Measurements from ENCODE around the gene FAM217A.
A peak's percentile ranks its signal among the peaks of the same experiment; 100 is the strongest.

DNA sequence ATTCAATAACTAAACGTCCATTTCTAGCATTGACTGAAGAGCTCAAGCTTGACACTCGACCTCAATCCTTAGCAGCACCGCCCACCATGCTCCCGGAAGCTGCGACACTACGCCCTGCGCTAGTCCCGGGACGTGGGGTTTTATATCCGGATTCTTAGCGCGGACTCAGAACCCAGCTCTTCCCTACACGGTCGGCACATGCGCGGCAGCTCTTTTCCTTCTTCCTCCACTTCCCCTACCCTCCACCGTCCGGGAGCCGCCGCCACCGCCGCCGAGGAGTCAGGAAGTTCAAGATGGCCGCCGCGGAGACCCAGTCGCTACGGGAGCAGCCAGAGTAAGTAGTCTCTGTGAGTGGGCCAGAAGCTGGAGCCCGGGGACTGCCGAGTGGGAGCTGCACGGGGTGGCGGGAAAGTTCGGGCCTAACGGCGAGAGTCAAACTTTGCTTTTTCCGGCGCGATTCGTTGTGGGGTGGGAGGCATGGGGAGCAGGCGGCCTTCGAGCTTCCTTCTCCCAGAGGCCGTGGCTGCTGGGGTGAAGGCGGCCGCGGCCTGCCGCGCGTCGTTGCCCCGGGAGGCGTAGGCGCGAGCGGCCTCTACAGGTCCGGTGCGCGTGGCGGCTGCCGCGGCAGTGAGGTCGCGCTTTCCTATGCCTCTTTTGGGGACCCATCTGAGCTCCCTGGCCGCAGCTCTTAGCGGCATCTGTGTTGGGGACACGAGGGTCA lies 57.6 kb downstream of the FAM217A start:
- TF ChIP-seq POLR2A (IDR thresholded peaks at IDR 0.05): peak in 1 of 2 donors; percentile 65
- TF ChIP-seq, protein P1, sequence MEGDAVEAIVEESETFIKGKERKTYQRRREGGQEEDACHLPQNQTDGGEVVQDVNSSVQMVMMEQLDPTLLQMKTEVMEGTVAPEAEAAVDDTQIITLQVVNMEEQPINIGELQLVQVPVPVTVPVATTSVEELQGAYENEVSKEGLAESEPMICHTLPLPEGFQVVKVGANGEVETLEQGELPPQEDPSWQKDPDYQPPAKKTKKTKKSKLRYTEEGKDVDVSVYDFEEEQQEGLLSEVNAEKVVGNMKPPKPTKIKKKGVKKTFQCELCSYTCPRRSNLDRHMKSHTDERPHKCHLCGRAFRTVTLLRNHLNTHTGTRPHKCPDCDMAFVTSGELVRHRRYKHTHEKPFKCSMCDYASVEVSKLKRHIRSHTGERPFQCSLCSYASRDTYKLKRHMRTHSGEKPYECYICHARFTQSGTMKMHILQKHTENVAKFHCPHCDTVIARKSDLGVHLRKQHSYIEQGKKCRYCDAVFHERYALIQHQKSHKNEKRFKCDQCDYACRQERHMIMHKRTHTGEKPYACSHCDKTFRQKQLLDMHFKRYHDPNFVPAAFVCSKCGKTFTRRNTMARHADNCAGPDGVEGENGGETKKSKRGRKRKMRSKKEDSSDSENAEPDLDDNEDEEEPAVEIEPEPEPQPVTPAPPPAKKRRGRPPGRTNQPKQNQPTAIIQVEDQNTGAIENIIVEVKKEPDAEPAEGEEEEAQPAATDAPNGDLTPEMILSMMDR (IDR thresholded peaks at IDR 0.05): peak in 1 of 3 experiments; percentile 22
- TF ChIP-seq POLR2AphosphoS5 (IDR thresholded peaks at IDR 0.05; ENCODE audit: insufficient read depth in 1 of 2, low read depth in 1 of 2): peak; percentile 94 to 96

Measured in vagina (tissue), 2 donors.